Glutamatergic neuron (in vitro differentiated cells): ENCODE measurements around the gene ASPSCR1. TPM values are rescaled to one million over a fixed set of nuclear protein-coding genes. Genes with fewer than 3 reads are reported as not detected.
"Not testable (repeated sequence)": the region's sequence is repeated elsewhere in the genome, so short reads cannot be mapped to it uniquely, and the experiment has no call there.

Source experiments
- DNase-seq: peaks from one replicate; pipeline ENCODE4 v3.0.0; 2022
- H3K27ac Mint-ChIP-seq: one replicate; pipeline ENCODE4 v1.8.0; 2020; ENCODE audit warnings: mild to moderate bottlenecking, mixed read lengths, inconsistent platforms; ENCODE audit not compliant: unreplicated experiment
- H3K27me3 Mint-ChIP-seq: one replicate; pipeline ENCODE4 v1.8.0; 2020; ENCODE audit warnings: mild to moderate bottlenecking, moderate library complexity, mixed read lengths, inconsistent platforms; ENCODE audit not compliant: unreplicated experiment
- H3K36me3 Mint-ChIP-seq: one replicate; pipeline ENCODE4 v1.8.0; 2020; ENCODE audit warnings: mild to moderate bottlenecking, mixed read lengths, inconsistent platforms; ENCODE audit not compliant: unreplicated experiment
- H3K4me1 Mint-ChIP-seq: one replicate; pipeline ENCODE4 v1.8.0; 2020; ENCODE audit warnings: mild to moderate bottlenecking, low read depth, mixed read lengths, inconsistent platforms; ENCODE audit not compliant: unreplicated experiment
- H3K4me3 Mint-ChIP-seq: one replicate; pipeline ENCODE4 v1.8.0; 2020; ENCODE audit warnings: mild to moderate bottlenecking, mixed read lengths, inconsistent platforms; ENCODE audit not compliant: unreplicated experiment
- H3K9me3 Mint-ChIP-seq: one replicate; pipeline ENCODE4 v1.8.0; 2020; ENCODE audit warnings: mild to moderate bottlenecking, moderate library complexity, mixed read lengths, inconsistent platforms; ENCODE audit not compliant: unreplicated experiment
- CTCF ChIP-seq: fragments of 200-600 bp; sonication (generic); IDR thresholded peaks from one replicate; pipeline ENCODE4 v1.5.0; 2021; ENCODE audit not compliant: partially characterized antibody, unreplicated experiment
- total RNA-seq: library from RNA; stranded (reverse); fragmentation: NEBNext Ultra II Directional; extraction: Animal tissue kit (Norgen Biotek cat#: 25700); gene quantifications from one replicate; pipeline ENCODE4 v1.2.1, GENCODE V29; 2021; ENCODE audit not compliant: unreplicated experiment

ASPSCR1 gene
- total RNA-seq, 1 donor from 2014 or later, result 51.7 TPM

- Mint-ChIP-seq H3K4me3 (peak within 1 kb of the TSS; percentile 82), H3K36me3 (no peaks in the 10 kb centered on the region), H3K9me3 (peaks cover 11% of the 10 kb centered on the region), H3K27me3 (peaks cover 13% of the 10 kb centered on the region), H3K4me1 (peaks cover 4% of the 10 kb centered on the region), H3K27ac (peak within 1 kb of the TSS; percentile 60)
- peak; percentile 99 for DNase-seq
- peak; percentile 86 for TF ChIP-seq CTCF
These were observed 59.9 kb downstream of the ASPSCR1 start, which contains the start of gene DCXR for GRCh38 chr17:82037092-82037888. TSS of gene DCXR (minus strand) at chr17:82037697. CDS start at chr17:82037682, 15 bp downstream.

- H3K27ac Mint-ChIP-seq, result peak overlapping the region; percentile 60
- H3K9me3 Mint-ChIP-seq, result peaks cover 11% of the 10 kb centered on the region
- peaks cover 4% of the 10 kb centered on the region for H3K4me1 Mint-ChIP-seq
- H3K36me3 Mint-ChIP-seq, result no peaks in the 10 kb centered on the region
- no peak for TF ChIP-seq CTCF
- DNase-seq, result no peak
- H3K27me3 Mint-ChIP-seq, result peaks cover 13% of the 10 kb centered on the region
- H3K4me3 Mint-ChIP-seq, result peak overlapping the region; percentile 82
These were observed 60.4 kb downstream of the ASPSCR1 start for GRCh38 chr17:82037889-82038195.

- Mint-ChIP-seq H3K27me3 (peaks cover 13% of the 10 kb centered on the region), H3K9me3 (peaks cover 11% of the 10 kb centered on the region)
- H3K4me3 Mint-ChIP-seq, H3K4me1 Mint-ChIP-seq, DNase-seq, H3K27ac Mint-ChIP-seq, H3K36me3 Mint-ChIP-seq: not testable (repeated sequence)
These were observed 61.5 kb downstream of the ASPSCR1 start for GRCh38 chr17:82038796-82039409.

- no peak for TF ChIP-seq CTCF
- Mint-ChIP-seq H3K27me3 (peaks cover 13% of the 10 kb centered on the region), H3K4me1 (peaks cover 4% of the 10 kb centered on the region), H3K9me3 (peaks cover 11% of the 10 kb centered on the region), H3K36me3 (no peaks in the 10 kb centered on the region), H3K27ac (no peak overlapping the region), H3K4me3 (no peak overlapping the region)
- no peak for DNase-seq
These were observed 62.4 kb downstream of the ASPSCR1 start for GRCh38 chr17:82039695-82040299.

GRCh38 chr17:82041144-82041814 lies 63.9 kb downstream of the ASPSCR1 start:
- Mint-ChIP-seq H3K36me3 (no peaks in the 10 kb centered on the region), H3K9me3 (peaks cover 4% of the 10 kb centered on the region), H3K27ac (peak overlapping the region; percentile 55), H3K4me3 (peak overlapping the region; percentile 25), H3K27me3 (peaks cover 10% of the 10 kb centered on the region), H3K4me1 (peaks cover 7% of the 10 kb centered on the region)
- TF ChIP-seq CTCF, result no peak
- DNase-seq, result no peak
